Adrenal gland (tissue), 5 donors: ENCODE measurements around the gene MIGA2.

Experiments used
- POLR2A ChIP-seq, 2 donors: fragments of 450-650 bp; IDR thresholded peaks; one replicate each; pipeline ENCODE4 v1.6.1; 2017; ENCODE audit warnings: antibody characterized with exemption in 2 of 2, mild to moderate bottlenecking in 2 of 2, moderate library complexity in 1 of 2
- TF ChIP-seq, protein P1 (sequence below), 6 experiments: fragments of 450-650 bp in 4 of 6; fragments of 200-600 bp in 2 of 6; sonication (generic) in 1 of 6; IDR thresholded peaks; 1 replicate in 5 of 6; 2 replicates in 1 of 6; pipeline versions ENCODE4 v1.5.1 to v1.8.0; 2016 to 2021; ENCODE audit warnings: antibody characterized with exemption in 6 of 6, mild to moderate bottlenecking in 2 of 6, moderate library complexity in 1 of 6
- donor health status: DM: no; HTN: no; CAD: no.

- TF ChIP-seq POLR2A (IDR thresholded peaks at IDR 0.05): no peak
- TF ChIP-seq, protein P1, sequence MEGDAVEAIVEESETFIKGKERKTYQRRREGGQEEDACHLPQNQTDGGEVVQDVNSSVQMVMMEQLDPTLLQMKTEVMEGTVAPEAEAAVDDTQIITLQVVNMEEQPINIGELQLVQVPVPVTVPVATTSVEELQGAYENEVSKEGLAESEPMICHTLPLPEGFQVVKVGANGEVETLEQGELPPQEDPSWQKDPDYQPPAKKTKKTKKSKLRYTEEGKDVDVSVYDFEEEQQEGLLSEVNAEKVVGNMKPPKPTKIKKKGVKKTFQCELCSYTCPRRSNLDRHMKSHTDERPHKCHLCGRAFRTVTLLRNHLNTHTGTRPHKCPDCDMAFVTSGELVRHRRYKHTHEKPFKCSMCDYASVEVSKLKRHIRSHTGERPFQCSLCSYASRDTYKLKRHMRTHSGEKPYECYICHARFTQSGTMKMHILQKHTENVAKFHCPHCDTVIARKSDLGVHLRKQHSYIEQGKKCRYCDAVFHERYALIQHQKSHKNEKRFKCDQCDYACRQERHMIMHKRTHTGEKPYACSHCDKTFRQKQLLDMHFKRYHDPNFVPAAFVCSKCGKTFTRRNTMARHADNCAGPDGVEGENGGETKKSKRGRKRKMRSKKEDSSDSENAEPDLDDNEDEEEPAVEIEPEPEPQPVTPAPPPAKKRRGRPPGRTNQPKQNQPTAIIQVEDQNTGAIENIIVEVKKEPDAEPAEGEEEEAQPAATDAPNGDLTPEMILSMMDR (IDR thresholded peaks at IDR 0.05): no peak
Observed at GRCh38 chr9:129068110-129068509, 31.7 kb downstream of the MIGA2 start.
